HG03064 (cell line): ENCODE results near the gene CCDC78.
"Not testable (repeated sequence)": the region's sequence is repeated elsewhere in the genome, so short reads cannot be mapped to it uniquely, and the experiment has no call there.

ENCODE experiments used
- ATAC-seq: cut with Tn5 transposase; IDR thresholded peaks from one replicate; pipeline ENCODE4 v1.9.1; 2021; ENCODE audit warnings: low read depth; ENCODE audit not compliant: unreplicated experiment

The CCDC78 gene

GRCh38 chr16:714558-715476 is 11.4 kb downstream of the CCDC78 start, which contains the start of gene METRN:
Gene METRN (plus strand): TSS chr16:715118. CDS start chr16:715290, 172 bp downstream.
- peak; percentile 59 for ATAC-seq

GRCh38 chr16:714079-714478 is 12.2 kb downstream of the CCDC78 start:
- no peak for ATAC-seq

GRCh38 chr16:712740-713250 is 13.4 kb downstream of the CCDC78 start:
- not testable (repeated sequence) for ATAC-seq

GRCh38 chr16:711548-712320 is 14.5 kb downstream of the CCDC78 start:
- no peak for ATAC-seq

GRCh38 chr16:711084-711483 is 15.2 kb downstream of the CCDC78 start:
- ATAC-seq: no peak

GRCh38 chr16:710500-711075 is 15.7 kb downstream of the CCDC78 start:
- ATAC-seq: no peak

- ATAC-seq: no peak
These were observed 16.4 kb downstream of the CCDC78 start for GRCh38 chr16:709566-710499.

GRCh38 chr16:708959-709358 is 17.3 kb downstream of the CCDC78 start:
- ATAC-seq: no peak

- ATAC-seq: no peak
These were observed 18.2 kb downstream of the CCDC78 start for GRCh38 chr16:708019-708418.

GRCh38 chr16:707062-707538 is 19.1 kb downstream of the CCDC78 start:
- no peak for ATAC-seq

- ATAC-seq: no peak
These were observed 19.8 kb downstream of the CCDC78 start for GRCh38 chr16:706189-707061.

GRCh38 chr16:705431-706188 is 20.6 kb downstream of the CCDC78 start, which contains the start of gene FBXL16:
Gene FBXL16 (minus strand): TSS chr16:705801. CDS start chr16:697405, 8,396 bp downstream.
- no peak for ATAC-seq

GRCh38 chr16:704552-705380 is 21.5 kb downstream of the CCDC78 start:
- no peak for ATAC-seq

GRCh38 chr16:704047-704446 is 22.2 kb downstream of the CCDC78 start:
- no peak for ATAC-seq

GRCh38 chr16:703406-703805 is 22.8 kb downstream of the CCDC78 start:
- ATAC-seq: no peak

- ATAC-seq: no peak
These were observed 23.9 kb downstream of the CCDC78 start for GRCh38 chr16:702341-702740.
